ENCODE data around the gene PTGFRN.

Gene PTGFRN

DNA sequence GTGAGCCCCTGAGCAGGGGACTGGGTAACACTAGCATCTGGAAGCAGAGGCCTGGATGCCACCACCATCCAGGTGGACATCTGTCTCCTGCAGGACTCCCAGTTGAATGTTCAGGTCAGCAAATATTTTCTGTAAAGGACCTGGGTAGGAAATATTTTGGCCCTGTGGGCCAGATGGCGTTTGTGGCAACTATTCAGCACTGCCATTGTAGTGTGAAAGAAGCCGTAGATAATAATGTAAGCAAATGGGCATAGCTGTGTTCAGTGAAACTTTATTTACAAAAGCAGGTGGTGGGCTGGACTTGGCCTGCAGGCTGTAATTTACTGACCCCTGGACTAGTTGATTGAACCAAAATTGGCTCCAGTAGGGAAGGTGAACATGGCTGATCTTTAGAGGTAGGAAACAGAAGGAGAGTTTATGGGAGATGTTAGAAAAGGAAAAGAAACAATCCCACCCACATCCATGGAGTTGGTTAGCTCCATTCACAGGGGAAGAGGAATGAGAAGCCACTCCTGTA is 71.9 kb downstream of the PTGFRN start:
- no peak for DNase-seq

DNA sequence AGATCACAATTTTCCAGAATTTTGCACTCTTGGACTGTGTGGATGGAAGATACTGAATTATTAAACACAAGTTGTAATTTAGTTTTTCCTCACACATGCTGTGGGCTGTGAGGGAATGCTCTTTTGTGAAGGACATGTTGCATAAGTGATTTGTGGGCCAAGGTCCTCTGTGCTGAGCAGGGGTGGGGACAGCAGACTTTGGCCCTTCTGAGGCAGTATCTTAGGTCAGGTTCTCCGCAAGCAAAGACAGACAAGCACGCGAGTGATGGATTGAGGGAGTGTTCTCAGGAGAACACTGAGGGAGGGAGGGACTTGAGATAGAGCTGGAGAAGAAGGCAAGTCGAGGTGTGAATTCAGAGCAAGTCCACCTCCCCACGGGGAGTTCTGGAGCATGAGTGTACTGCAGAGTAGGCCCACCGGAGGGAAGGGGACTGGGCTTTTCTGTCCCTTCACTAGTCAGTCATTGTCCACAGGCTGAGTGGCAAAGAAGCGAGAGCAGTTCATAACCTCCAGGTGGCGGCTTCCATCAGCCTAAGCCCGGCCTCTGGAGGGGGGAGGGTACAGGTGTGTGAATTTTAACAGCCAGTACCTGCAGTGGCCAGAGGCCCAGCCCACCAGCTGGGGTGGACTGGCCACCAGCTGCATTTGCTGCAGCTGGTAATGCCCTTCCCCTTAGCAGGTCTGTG is 72.7 kb downstream of the PTGFRN start:
- DNase-seq: no peak

DNA sequence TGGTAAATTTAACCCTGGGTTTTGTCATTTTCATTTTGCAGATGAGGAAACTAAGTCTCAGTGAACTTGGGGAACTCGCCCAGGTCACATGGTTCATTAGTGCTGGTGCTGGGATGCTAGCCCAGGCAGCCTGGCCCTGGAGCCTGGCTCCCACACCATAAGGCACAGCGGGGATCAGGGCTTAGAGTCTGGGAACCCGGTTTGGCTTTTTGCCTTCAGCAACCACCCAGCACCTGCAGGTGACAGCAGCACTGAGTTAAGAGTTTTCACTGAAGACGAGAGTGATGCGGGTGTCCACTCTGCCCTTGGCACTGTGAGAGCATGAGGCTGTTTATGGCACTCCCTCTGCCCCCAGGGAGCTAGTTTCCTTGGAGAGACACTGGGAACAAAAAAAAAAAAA is 73.4 kb downstream of the PTGFRN start:
- no peak for DNase-seq

DNA sequence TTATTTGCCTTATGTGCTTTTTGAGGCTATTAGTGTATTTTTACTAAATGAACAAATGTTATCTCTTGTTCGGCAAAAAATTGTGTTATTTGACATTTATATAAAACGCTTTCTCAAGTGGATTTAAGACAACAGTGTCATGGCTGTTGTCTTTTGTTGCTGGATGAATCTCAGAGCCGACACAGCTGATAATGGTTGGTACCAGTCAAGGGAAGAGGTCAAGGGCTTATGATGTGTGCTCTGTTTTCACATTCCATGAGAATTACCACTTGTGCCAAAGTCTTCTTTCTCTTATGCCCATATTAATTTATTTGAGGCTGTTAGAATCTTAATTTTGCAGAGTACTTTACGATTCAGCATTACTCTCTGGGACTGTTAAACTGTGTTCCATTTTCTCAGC is 74.0 kb downstream of the PTGFRN start:
- DNase-seq: no peak

DNA sequence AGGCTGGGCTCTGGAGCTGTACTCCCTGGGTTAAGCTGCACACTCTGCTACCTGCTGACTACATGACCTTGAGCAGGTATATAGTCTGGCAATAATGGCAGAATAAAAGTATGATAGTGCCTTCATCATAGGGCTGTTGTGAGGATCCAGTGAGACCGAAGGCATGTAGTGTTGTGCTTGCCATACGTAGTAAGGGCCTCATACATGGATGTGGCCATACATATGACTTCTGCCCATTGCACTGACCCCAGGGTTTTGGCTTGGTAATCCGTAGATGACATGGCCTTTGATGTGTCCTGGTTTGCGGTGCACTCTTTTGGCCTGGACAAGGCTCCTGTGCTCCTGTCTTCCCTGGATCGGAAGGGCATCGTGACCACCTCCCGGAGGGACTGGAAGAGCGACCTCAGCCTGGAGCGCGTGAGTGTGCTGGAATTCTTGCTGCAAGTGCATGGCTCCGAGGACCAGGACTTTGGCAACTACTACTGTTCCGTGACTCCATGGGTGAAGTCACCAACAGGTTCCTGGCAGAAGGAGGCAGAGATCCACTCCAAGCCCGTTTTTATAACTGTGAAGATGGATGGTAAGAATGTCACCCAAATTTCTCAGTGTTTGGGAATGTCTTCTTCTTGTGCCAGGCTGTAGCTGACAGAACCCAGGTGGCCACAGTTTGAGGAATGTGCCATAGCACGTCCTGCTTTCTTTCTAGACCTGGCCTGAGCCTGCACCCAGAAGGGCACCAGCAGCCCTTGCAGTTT is 74.9 kb downstream of the PTGFRN start:
- no peak for DNase-seq

DNA sequence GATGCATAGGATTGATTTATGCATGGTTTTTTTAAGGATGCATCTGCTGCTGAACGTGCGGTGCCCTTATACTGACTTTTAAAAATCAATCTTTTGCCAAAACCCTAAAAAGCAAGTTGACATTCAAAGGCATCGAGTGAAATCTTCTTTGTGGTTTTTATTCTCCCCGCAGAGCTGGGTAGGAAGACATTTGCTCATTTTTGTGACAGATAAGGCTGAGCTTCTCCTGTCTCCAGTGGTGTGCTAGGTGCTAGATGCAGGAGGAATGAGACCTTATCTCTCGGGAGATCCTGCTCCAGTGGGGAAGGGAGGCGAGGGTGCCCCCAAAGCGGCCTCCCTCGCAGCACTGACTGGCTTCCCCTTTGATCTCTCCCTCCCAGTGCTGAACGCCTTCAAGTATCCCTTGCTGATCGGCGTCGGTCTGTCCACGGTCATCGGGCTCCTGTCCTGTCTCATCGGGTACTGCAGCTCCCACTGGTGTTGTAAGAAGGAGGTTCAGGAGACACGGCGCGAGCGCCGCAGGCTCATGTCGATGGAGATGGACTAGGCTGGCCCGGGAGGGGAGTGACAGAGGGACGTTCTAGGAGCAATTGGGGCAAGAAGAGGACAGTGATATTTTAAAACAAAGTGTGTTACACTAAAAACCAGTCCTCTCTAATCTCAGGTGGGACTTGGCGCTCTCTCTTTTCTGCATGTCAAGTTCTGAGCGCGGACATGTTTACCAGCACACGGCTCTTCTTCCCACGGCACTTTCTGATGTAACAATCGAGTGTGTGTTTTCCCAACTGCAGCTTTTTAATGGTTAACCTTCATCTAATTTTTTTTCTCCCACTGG is 76.9 kb downstream of the PTGFRN start:
- no peak for DNase-seq

DNA sequence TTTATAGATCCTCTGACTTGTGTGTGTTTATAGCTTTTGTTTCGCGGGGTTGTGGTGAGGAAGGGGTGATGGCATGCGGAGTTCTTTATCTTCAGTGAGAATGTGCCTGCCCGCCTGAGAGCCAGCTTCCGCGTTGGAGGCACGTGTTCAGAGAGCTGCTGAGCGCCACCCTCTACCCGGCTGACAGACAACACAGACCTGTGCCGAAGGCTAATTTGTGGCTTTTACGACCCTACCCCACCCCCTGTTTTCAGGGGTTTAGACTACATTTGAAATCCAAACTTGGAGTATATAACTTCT is 77.5 kb downstream of the PTGFRN start:
- no peak for DNase-seq

DNA sequence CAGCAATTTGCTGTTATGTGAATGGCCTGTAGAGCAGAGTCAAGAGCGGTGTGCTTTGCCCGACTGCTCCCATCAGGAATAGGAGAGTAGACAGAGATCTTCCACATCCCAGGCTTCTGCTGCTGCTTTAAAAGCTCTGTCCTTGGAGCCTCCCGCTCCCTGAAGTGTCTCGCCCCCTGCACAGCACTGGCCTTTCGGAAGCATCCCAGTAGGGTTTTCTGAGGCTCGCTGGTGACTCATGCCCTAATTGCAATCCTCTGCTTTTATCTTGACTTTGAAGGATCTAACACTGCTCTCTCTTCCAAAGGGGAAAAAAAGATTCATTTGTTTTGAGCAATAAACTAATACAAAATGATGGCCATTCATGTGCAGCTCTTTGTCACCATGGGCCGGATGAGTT is 78.5 kb downstream of the PTGFRN start:
- peak; percentile 18 for DNase-seq

DNA sequence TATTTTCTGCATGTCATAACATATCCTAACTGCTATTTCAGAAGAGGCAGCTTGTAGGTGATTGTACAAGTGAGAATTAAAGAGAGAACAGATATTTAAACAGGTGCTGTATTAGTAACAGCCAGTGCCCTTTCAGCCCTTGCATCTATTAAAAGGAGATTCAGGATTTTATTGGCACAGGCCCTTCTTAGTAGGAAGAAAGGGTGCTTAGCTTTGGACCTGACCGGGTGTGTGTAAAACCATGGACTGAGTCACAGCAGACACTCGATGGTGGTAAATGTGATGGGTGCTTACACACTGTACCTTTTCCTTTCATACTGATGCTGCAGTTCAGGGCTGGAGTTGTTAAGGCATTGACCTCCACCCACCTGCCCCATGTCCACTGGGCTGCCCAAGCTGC is 79.2 kb downstream of the PTGFRN start:
- DNase-seq: no peak

DNA sequence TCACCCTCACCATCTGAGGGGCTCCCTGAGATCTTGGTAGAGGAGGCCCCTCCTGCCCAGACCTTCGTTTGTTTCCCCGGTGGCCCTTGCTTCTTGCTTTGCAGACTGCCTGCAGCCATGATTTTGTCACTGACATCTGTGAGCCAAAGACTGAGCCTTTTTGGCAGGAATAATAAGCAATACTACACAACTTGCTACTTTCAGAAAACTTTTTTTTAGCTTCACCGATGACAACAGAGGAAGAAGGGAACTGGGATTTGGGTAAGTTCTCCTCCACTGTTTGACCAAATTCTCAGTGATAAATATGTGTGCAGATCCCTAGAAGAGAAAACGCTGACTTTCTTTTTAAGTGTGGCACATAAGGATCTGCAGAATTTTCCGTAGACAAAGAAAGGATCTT is 80.1 kb downstream of the PTGFRN start:
- DNase-seq: no peak

DNA sequence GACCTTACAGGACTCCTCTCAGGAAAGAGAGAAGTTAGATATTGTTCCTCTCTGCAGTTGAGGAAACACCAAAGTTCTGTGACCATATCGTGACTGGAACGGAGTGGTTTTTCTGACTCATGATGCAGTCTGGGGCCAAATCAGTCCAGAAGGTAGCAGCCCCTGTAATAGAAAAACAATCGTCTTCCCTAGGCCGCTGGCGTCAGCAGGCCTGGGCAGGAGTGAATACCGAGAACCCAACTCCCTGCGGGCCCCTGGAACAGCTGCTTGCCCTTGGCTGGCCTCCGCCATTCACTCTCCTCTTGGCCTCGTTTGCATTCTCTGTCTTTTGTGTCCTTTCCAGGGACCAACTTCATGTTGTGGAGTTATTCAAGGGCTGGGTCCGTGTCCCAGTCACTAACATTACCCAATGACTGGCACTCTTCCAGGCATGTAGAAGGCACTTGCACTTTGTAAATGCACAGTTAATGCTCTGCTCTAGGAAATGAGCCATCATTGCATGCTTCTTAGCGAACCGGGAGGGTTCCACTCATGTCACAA is 81.0 kb downstream of the PTGFRN start:
- peak; percentile 76 for DNase-seq

DNA sequence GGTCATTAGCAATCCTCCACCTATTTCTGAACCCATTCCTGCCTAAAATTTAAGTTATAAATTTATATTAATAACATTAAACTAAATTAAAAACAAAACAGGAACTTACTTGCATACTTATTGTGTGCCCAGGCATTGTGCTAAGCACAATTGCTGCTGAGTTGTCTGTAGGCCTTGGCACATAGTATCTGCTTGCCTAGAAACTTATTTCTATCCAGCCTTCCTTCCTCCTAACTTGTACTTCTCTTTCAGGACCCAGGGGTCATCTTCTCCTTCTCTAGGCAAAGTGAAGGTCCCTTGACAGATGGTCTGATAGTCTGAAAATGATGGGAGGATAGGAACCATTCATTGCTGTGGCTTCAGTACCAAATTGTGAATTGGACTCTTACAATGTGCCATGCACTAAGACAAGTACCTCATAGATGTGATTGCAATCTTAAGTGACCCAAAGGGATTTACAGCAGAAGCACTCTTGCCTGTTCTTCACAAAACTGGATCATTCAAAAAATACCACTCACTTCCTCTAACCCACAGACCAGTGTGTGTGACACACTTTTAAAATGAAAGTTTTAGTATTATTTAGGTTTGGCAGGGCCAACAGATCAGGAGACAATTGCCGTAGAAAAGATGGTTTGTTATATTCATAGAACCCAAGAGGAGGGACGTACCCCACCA is 81.6 kb downstream of the PTGFRN start:
- DNase-seq: no peak

DNA sequence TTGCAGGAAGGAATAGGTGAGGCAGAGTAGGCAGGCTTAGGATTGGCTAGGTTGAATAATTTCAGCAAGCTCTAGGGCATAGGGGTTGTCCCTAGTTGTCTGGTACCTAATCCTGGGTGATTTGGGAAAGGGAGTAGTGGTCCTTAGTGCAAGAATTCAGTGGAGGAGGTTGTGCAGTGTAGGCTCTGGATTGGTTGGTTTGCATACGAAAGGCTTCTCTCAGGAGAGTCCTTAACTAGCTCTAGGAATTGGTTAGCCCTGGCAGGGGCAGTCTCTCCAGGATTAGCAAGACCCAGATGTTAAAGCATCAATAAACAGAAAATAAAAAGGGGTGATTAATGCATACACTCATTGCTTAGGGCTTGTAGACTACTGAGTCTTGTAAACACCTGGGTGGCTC is 82.2 kb downstream of the PTGFRN start:
- DNase-seq: no peak

DNA sequence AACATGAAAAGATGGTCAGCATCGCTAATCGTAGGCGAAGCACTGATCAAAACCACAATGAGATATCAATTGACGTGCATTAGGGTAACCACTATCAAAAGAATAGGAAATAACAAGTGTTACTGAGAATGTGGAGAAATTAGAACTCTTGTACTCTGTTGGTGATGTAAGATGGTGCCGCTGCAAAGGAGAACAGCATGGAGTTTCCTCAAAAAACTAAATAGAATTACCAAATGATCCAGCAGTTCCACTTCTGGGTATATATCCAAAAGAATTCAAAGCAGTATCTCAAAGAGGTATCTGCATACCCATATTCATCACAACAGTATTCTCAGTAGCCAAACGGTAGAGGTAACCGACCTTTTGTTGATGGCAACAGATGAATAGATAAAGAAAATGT is 83.6 kb downstream of the PTGFRN start:
- no peak for DNase-seq

DNA sequence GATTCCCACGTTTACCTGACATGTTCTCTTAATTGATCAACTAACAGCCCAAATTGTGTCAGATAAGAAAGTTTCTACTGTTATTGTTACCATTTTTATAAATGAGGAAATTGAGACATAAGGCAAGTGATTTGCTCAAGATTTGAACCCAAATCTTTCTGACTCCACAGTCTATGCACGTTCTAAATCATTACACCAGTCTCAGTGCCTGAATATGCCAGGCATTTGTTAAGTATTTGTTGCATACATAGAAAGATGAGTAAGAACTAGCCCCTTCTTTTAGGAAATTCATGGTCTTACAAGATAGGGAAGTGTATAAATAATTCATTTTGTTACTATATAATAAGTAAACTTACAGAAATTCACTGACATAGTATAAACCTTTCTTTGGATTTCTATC is 84.7 kb downstream of the PTGFRN start:
- DNase-seq: no peak

DNA sequence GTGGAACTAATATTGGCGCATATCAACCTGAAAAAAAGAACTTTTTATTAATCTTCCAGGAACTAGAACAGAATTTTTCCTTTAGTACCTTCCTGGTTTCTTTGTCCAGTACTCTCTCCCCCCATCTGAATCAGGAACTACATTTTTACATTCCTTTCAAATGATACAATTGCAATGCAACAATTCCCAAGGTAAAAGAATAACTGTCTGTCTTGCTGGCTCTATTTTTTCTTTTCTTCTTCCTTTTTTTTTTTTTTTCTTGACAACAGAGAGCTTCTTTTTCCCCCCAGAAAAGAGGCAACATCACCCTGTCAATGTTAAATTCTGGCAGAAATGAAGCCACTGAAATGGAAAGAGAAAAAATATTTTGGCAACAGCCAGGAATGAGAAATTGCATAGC is 87.3 kb downstream of the PTGFRN start:
- DNase-seq: no peak

DNA sequence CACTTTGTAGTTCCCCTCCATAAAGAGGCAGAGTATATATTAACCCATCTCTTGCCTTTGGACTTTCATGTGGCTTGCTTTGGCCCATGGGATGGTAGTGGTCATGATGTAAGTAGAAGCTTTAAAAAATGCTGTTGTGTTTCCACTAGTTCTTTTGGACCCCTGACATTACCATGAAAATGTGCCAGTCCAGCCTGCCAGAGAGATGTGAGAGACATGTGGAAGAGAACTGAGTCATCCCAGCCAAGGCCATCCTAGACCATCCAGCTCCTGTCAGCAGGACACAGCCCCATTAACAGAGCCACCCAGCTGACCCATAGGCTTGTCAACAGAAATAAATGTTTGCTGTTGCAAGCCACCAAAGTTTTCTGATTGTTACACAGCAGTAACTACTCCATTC is 87.9 kb downstream of the PTGFRN start:
- no peak for DNase-seq

DNA sequence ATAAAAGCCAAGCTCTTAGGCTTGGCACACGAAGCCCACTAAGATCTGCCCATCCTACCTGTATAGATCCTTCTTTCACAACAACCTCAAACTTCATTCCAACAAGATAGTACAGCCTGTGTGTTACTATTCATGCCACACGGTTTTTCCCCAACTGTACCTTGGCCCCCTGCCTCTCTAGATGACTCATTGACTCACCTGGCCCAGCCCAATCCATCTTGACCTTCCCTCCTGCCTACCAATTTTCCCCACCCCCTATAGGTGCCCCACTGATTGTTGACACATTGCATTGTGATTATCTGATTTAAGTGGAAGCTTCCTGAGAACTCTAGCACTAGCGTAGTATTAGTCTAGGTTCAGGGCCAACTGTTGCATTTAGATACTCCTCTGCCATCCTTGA is 89.9 kb downstream of the PTGFRN start:
- no peak for DNase-seq

DNA sequence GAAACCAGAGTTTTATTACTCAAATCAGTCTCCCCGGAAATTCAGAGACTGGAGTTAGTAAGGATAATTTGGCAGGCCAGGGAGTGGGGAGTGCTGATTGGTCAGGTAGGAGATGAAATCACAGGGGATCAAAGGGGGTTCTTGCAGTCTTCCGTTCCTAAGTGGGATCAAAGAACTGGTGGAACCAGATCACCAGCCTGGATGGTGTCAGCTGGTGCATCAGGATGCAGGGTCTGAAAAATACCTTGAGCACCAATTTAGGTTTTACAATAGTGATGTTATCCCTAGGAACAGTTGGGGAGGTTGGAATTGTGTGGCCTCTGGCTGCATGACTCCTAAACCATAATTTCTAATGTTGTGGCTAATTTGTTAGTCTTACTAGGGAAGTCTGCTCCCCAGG is 90.4 kb downstream of the PTGFRN start:
- no peak for DNase-seq

DNA sequence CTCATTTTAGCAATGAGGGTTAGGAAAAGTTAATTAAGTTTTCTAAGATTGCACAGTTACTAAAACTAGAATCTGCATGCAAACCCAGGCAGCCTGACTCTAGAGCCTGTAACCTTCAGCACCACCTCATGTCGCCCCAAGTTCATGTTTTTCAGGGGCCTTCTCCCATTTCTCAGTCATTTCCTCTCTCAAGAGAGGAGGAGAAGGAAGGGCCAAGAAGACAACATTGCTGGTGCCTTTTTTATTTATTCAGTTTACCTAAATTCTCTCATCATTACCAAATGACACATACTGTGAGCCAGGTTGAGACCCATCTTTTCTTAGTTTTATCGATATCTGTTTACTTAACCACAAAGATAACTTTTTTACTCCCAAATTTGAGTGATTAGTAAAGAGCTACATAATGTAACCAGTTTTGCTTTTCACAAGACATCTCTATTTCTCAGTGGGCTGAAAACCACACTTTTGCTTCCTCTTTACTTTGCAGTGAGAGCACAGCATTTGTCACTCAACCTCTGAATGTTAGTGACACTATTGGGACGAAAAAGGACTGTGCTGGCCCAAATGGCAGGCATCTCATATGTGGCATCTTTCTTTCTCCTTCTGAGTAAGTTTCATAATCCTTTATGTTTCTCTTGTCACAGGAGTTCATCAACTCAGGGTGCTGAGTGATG is 91.7 kb downstream of the PTGFRN start, which contains the start of gene CD101:
CD101 (plus strand) TSS at position 507 of the 674 bp plus-strand sequence; CDS start at position 565, 58 bp downstream.
- DNase-seq: no peak

DNA sequence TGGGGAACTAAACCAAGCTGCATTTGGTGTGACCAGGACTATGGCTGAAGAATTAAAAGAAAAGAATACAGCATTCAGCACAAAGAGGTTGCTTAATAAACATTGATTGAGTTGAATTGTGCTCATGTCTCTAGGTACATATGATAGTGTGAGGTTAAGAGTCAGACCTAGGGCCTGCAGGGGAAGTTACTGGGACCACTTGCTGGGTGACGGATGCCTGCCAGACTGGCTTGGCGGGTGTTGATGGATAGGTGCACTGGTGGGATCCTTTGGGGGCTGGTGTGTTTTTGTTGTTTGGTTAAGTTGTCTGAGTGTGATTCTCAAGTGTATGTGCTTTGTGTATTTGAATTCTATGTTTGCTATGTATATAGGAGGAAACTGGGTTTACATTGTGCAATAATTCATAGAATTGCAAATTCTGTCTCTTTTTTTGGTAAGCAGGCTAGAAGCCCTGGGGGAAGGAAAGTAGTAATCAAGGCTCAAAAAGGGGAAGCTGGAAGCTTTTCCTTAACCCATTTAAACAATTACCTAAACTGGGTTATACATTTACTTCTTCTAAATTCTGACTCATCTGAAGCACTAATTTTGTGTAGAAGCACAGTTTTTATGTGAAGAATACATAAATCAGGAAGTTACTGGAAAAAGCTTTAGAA is 93.6 kb downstream of the PTGFRN start:
- DNase-seq: no peak

DNA sequence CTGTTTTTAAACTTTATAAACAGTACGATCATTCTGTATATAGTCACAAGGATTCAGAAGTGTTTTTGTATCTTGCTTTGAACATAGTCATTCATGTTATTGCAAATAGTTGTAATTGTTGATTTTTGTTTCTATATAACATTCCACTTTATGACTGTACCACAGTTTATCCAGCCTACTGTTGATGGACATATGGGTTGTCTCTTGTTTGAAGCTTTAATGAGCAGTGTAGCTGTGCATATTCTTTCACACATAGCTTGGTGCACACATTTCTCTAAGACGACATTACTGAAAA is 98.0 kb downstream of the PTGFRN start:
- DNase-seq: no peak
